ENCODE results near the gene CHRNA9.

Gene CHRNA9

GRCh38 chr4:40373636-40374035 lies 38.5 kb downstream of the CHRNA9 start:
- Histone ChIP-seq H3K79me2 (ENCODE audit: low read length) (no peaks in the 10 kb centered on the region), H3K9ac (ENCODE audit: low read length) (no peak overlapping the region), H3K27me3 (replicated peaks; ENCODE audit: insufficient read depth, low read length) (no peaks in the 10 kb centered on the region), H3K27ac (ENCODE audit: low read length) (no peak overlapping the region), H3K36me3 (replicated peaks; ENCODE audit: insufficient read depth, low read length) (no peaks in the 10 kb centered on the region), H3K4me2 (ENCODE audit: low read depth, low read length) (no peak overlapping the region), H3K9me3 (replicated peaks; ENCODE audit: insufficient read depth, low read length) (no peaks in the 10 kb centered on the region), H3F3A (ENCODE audit: insufficient read depth, low read length) (no peaks in the 10 kb centered on the region), H4K20me1 (ENCODE audit: insufficient read depth, low read length) (no peaks in the 10 kb centered on the region), H3K9me2 (replicated peaks; ENCODE audit: insufficient read depth, low read length) (no peaks in the 10 kb centered on the region), H2AFZ (ENCODE audit: low read length) (no peak overlapping the region), H3K4me3 (ENCODE audit: low read length) (no peak overlapping the region), H3K4me1 (ENCODE audit: low read length) (no peaks in the 10 kb centered on the region)
- no peak for DNase-seq
- no peak for TF ChIP-seq CTCF (IDR thresholded peaks at IDR 0.05; ENCODE audit: low read length)
- no peak for TF ChIP-seq EZH2phosphoT487 (IDR thresholded peaks at IDR 0.05; ENCODE audit: low read length)
- no peak for TF ChIP-seq EZH2 (optimal IDR thresholded peaks at IDR 0.05; ENCODE audit: low read depth, low read length)

GRCh38 chr4:40375095-40375494 lies 40.0 kb downstream of the CHRNA9 start:
- Histone ChIP-seq H3K4me3 (ENCODE audit: low read length) (no peak overlapping the region), H4K20me1 (ENCODE audit: insufficient read depth, low read length) (no peaks in the 10 kb centered on the region), H2AFZ (ENCODE audit: low read length) (no peak overlapping the region), H3K9me2 (replicated peaks; ENCODE audit: insufficient read depth, low read length) (no peaks in the 10 kb centered on the region), H3K27ac (ENCODE audit: low read length) (no peak overlapping the region), H3K4me1 (ENCODE audit: low read length) (no peaks in the 10 kb centered on the region), H3K4me2 (ENCODE audit: low read depth, low read length) (no peak overlapping the region), H3K79me2 (ENCODE audit: low read length) (no peaks in the 10 kb centered on the region), H3K9ac (ENCODE audit: low read length) (no peak overlapping the region), H3K9me3 (replicated peaks; ENCODE audit: insufficient read depth, low read length) (no peaks in the 10 kb centered on the region), H3K27me3 (replicated peaks; ENCODE audit: insufficient read depth, low read length) (no peaks in the 10 kb centered on the region), H3F3A (ENCODE audit: insufficient read depth, low read length) (no peaks in the 10 kb centered on the region), H3K36me3 (replicated peaks; ENCODE audit: insufficient read depth, low read length) (no peaks in the 10 kb centered on the region)
- no peak for DNase-seq
- TF ChIP-seq EZH2 (optimal IDR thresholded peaks at IDR 0.05; ENCODE audit: low read depth, low read length) (no peak), EZH2phosphoT487 (IDR thresholded peaks at IDR 0.05; ENCODE audit: low read length) (no peak), CTCF (IDR thresholded peaks at IDR 0.05; ENCODE audit: low read length) (no peak)

DNA sequence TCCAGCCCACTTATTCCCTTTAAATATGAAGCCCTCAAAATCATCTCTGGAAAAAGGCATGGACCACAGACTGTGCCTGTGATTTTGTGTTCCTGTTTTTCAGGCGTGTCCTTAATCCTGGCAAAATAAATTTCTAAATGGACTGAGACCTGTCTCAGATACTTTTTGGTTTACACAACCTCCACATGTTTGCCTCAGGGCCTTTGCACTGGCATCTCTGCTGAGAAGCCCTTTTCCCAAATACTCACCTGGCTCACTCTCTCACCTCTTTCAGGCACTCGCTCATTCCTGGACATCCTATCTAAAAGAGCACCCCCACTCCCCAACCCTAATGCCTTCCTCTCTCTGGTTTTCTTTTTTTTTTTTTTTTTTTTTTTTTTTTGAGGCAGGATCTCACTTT lies 40.5 kb downstream of the CHRNA9 start:
- Histone ChIP-seq H2AFZ (ENCODE audit: low read length) (no peak overlapping the region), H3K4me3 (ENCODE audit: low read length) (no peak overlapping the region), H3K9me3 (replicated peaks; ENCODE audit: insufficient read depth, low read length) (no peaks in the 10 kb centered on the region), H3K4me1 (ENCODE audit: low read length) (no peaks in the 10 kb centered on the region), H3K79me2 (ENCODE audit: low read length) (no peaks in the 10 kb centered on the region), H3K4me2 (ENCODE audit: low read depth, low read length) (no peak overlapping the region), H3K9ac (ENCODE audit: low read length) (no peak overlapping the region), H3F3A (ENCODE audit: insufficient read depth, low read length) (no peaks in the 10 kb centered on the region), H3K27ac (ENCODE audit: low read length) (no peak overlapping the region), H3K9me2 (replicated peaks; ENCODE audit: insufficient read depth, low read length) (no peaks in the 10 kb centered on the region), H3K36me3 (replicated peaks; ENCODE audit: insufficient read depth, low read length) (no peaks in the 10 kb centered on the region), H4K20me1 (ENCODE audit: insufficient read depth, low read length) (no peaks in the 10 kb centered on the region), H3K27me3 (replicated peaks; ENCODE audit: insufficient read depth, low read length) (no peaks in the 10 kb centered on the region)
- TF ChIP-seq EZH2phosphoT487 (IDR thresholded peaks at IDR 0.05; ENCODE audit: low read length) (no peak), EZH2 (optimal IDR thresholded peaks at IDR 0.05; ENCODE audit: low read depth, low read length) (no peak), CTCF (IDR thresholded peaks at IDR 0.05; ENCODE audit: low read length) (no peak)
- DNase-seq, result no peak

Measured in MM.1S (cell line).